ENCODE data around the gene PDE7B.
"Not testable (repeated sequence)": the region's sequence is repeated elsewhere in the genome, so short reads cannot be mapped to it uniquely, and the experiment has no call there.

PDE7B gene

GRCh38 chr6:136079701-136080565 lies 228.4 kb downstream of the PDE7B start:
- DNase-seq, result no peak

GRCh38 chr6:136083540-136083939 lies 232.0 kb downstream of the PDE7B start:
- no peak for DNase-seq

- DNase-seq, result no peak
These were observed 232.9 kb downstream of the PDE7B start for GRCh38 chr6:136084403-136084802.

- no peak for DNase-seq
These were observed 234.0 kb downstream of the PDE7B start for GRCh38 chr6:136085370-136086115.

GRCh38 chr6:136086686-136087085 lies 235.2 kb downstream of the PDE7B start:
- DNase-seq, result no peak

- DNase-seq, result no peak
These were observed 236.5 kb downstream of the PDE7B start for GRCh38 chr6:136087986-136088385.

GRCh38 chr6:136088693-136089092 lies 237.2 kb downstream of the PDE7B start:
- no peak for DNase-seq

- no peak for DNase-seq
These were observed 238.4 kb downstream of the PDE7B start for GRCh38 chr6:136089876-136090275.

GRCh38 chr6:136090929-136091328 lies 239.4 kb downstream of the PDE7B start:
- no peak for DNase-seq

GRCh38 chr6:136092897-136093296 lies 241.4 kb downstream of the PDE7B start:
- no peak for DNase-seq

- no peak for DNase-seq
These were observed 242.3 kb downstream of the PDE7B start for GRCh38 chr6:136093835-136094234.

- DNase-seq, result no peak
These were observed 243.3 kb downstream of the PDE7B start for GRCh38 chr6:136094812-136095211.

GRCh38 chr6:136095986-136096385 lies 244.5 kb downstream of the PDE7B start:
- DNase-seq, result no peak

GRCh38 chr6:136102991-136103688 lies 251.6 kb downstream of the PDE7B start:
- DNase-seq, result no peak

GRCh38 chr6:136103763-136104311 lies 252.3 kb downstream of the PDE7B start:
- no peak for DNase-seq

- no peak for DNase-seq
These were observed 253.1 kb downstream of the PDE7B start for GRCh38 chr6:136104556-136104955.

- not testable (repeated sequence) for DNase-seq
These were observed 254.3 kb downstream of the PDE7B start for GRCh38 chr6:136105797-136106196.

GRCh38 chr6:136108361-136108945 lies 257.0 kb downstream of the PDE7B start:
- no peak for DNase-seq

- DNase-seq, result no peak
These were observed 260.3 kb downstream of the PDE7B start for GRCh38 chr6:136111831-136112230.

- DNase-seq, result no peak
These were observed 260.8 kb downstream of the PDE7B start for GRCh38 chr6:136112262-136112661.

GRCh38 chr6:136113736-136114173 lies 262.3 kb downstream of the PDE7B start:
- peak; percentile 51 for DNase-seq

GRCh38 chr6:136114661-136115060 lies 263.2 kb downstream of the PDE7B start:
- DNase-seq, result no peak

- no peak for DNase-seq
These were observed 264.4 kb downstream of the PDE7B start for GRCh38 chr6:136115941-136116340.
